PC-9 (cell line): Measurements from ENCODE around the gene TBC1D3D. TPM values are rescaled to one million over a fixed set of nuclear protein-coding genes. Genes with fewer than 3 reads are reported as not detected.
"Not testable (repeated sequence)": the region's sequence is repeated elsewhere in the genome, so short reads cannot be mapped to it uniquely, and the experiment has no call there.

Experiments
- Bru-seq: library from RNA; stranded (reverse); fragments of 400-500 nt; gene quantifications from one replicate; lab custom pipeline; 2021; lab: Mats Ljungman, UMichigan
- BruChase-seq, 2 experiments: library from RNA; stranded (reverse); fragments of 400-500 nt; gene quantifications; one replicate each; lab custom pipeline; 2021; lab: Mats Ljungman, UMichigan
- BruUV-seq: library from RNA; stranded (reverse); fragments of 400-500 nt; replicated peaks from 2 replicates; lab custom pipeline; 2021; lab: Mats Ljungman, UMichigan
- CTCF ChIA-PET: fragments of 300-600 bp; sonication (Branson Sonifier 250); formaldehyde crosslinking; loops from one replicate; lab custom pipeline; 2022; ENCODE audit warnings: antibody characterized with exemption; lab: Charles Lee
- POLR2A ChIA-PET: fragments of 300-600 bp; sonication (Branson Sonifier 250); formaldehyde crosslinking; loops from one replicate; lab custom pipeline; 2022; ENCODE audit warnings: antibody characterized with exemption; ENCODE audit not compliant: unreplicated experiment; lab: Charles Lee
- DNase-seq, 2 experiments: peaks; one replicate each; pipeline versions ENCODE4 v3.0.0 to v3.0.0-alpha.2; 2015 to 2022; ENCODE audit warnings: mixed read lengths in 1 of 2
- H2AFZ ChIP-seq: fragments of 200-600 bp; sonication (generic); 2 replicates; pipeline ENCODE4 v1.8.1; 2017; ENCODE audit warnings: antibody characterized with exemption
- H3F3A ChIP-seq: fragments of 200-600 bp; sonication (generic); 2 replicates; pipeline ENCODE4 v1.8.1; 2017; ENCODE audit warnings: antibody characterized with exemption, mild to moderate bottlenecking, low read depth; ENCODE audit not compliant: insufficient read depth
- H3K27ac ChIP-seq: fragments of 200-600 bp; sonication (generic); 2 replicates; pipeline ENCODE4 v1.6.1; 2016; ENCODE audit warnings: mixed run types
- H3K27me3 ChIP-seq: fragments of 200-600 bp; sonication (generic); 2 replicates; pipeline ENCODE4 v1.6.1; 2016; ENCODE audit warnings: low read depth, mixed run types; ENCODE audit not compliant: insufficient read depth
- H3K36me3 ChIP-seq: fragments of 200-600 bp; sonication (generic); 2 replicates; pipeline ENCODE4 v1.6.1; 2016; ENCODE audit warnings: low read depth, mixed run types
- H3K4me1 ChIP-seq: fragments of 200-600 bp; sonication (generic); replicated peaks from 2 replicates; pipeline ENCODE4 v1.6.1; 2016; ENCODE audit warnings: mixed run types; ENCODE audit not compliant: insufficient read depth
- H3K4me2 ChIP-seq: fragments of 200-600 bp; sonication (generic); 2 replicates; pipeline ENCODE4 v1.6.1; 2017; ENCODE audit warnings: mixed run types
- H3K4me3 ChIP-seq: fragments of 200-600 bp; sonication (generic); 2 replicates; pipeline ENCODE4 v1.6.1; 2016; ENCODE audit warnings: mixed run types
- H3K79me2 ChIP-seq: fragments of 200-600 bp; sonication (generic); 2 replicates; pipeline ENCODE4 v1.6.1; 2017; ENCODE audit warnings: low read depth, mixed run types
- H3K9me2 ChIP-seq: fragments of 200-600 bp; sonication (generic); 2 replicates; pipeline ENCODE4 v1.8.1; 2017; ENCODE audit warnings: mild to moderate bottlenecking; ENCODE audit not compliant: insufficient read depth
- H3K9me3 ChIP-seq: fragments of 200-600 bp; sonication (generic); 2 replicates; pipeline ENCODE4 v1.8.1; 2016; ENCODE audit warnings: low read depth; ENCODE audit not compliant: insufficient read depth
- H4K20me1 ChIP-seq: fragments of 200-600 bp; sonication (generic); 2 replicates; pipeline ENCODE4 v1.8.1; 2017; ENCODE audit not compliant: insufficient read depth
- intact Hi-C: fragments of 100-400 bp; cut with micrococcal nuclease; formaldehyde crosslinking; loops from one replicate; pipeline ENCODE4 v1.10.0; 2022; ENCODE audit not compliant: unreplicated experiment
- long read RNA-seq: library from polyadenylated mRNA; stranded (forward); transcript quantifications from one replicate; pipeline ENCODE4 v2.0.0, GENCODE V29; 2022
- total RNA-seq: library from RNA; stranded (reverse); gene quantifications from 2 replicates; pipeline ENCODE4 v1.2.3, GENCODE V29; 2021

The TBC1D3D gene
- total RNA-seq (0.92 and 1.8 TPM in 2 replicates), Bru-seq, nascent RNA (not detected), BruChase-seq, experiment 1, labeled RNA remaining after a 2-hour chase (not detected), BruChase-seq, experiment 2, labeled RNA remaining after a 6-hour chase (not detected)
- long read RNA-seq: 0 reads

DNA sequence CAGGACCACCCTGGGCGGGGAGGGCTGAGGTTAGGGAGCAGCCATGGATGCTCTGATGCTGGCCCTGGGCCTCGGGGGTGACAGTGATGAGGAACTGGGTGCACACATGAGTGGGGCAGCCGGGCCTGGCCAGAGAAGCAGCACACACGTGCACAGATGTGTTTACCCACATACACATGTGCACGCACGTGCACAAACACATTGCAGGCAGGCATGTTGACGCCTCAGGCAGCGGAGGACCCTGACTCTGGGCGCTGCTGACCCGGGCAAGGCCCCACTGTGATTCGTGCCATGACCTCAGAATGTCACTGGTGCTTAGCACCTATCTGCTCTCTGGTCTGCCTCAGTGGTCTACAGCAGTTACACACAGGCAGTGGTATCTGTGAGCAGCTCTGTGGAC, at the start of gene TBC1D3D:
TBC1D3D (plus strand) TSS at position 301 of the 400 bp plus-strand sequence. CDS start 1,585 bp downstream, outside the sequence.
- H3F3A ChIP-seq, H3K4me1 ChIP-seq, H3K79me2 ChIP-seq, H4K20me1 ChIP-seq, H3K27ac ChIP-seq, H3K4me2 ChIP-seq, H3K27me3 ChIP-seq, H3K9me2 ChIP-seq, H3K9me3 ChIP-seq, H3K36me3 ChIP-seq, intact Hi-C loops, DNase-seq, H3K4me3 ChIP-seq, H2AFZ ChIP-seq, POLR2A ChIA-PET, CTCF ChIA-PET, BruUV-seq: not testable (repeated sequence)

DNA sequence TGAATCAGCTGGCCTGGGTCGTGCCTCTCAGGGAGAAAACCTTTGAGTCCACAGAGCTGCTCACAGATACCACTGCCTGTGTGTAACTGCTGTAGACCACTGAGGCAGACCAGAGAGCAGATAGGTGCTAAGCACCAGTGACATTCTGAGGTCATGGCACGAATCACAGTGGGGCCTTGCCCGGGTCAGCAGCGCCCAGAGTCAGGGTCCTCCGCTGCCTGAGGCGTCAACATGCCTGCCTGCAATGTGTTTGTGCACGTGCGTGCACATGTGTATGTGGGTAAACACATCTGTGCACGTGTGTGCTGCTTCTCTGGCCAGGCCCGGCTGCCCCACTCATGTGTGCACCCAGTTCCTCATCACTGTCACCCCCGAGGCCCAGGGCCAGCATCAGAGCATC, 14.8 kb upstream of the TBC1D3D start, which contains the start of gene TBC1D3L:
TBC1D3L (minus strand) TSS at position 101 of the 400 bp plus-strand sequence. CDS start 1,540 bp downstream, outside the sequence.
- H3K27ac ChIP-seq, H3K36me3 ChIP-seq, H3K9me3 ChIP-seq, intact Hi-C loops, H3F3A ChIP-seq, POLR2A ChIA-PET, H3K79me2 ChIP-seq, CTCF ChIA-PET, H2AFZ ChIP-seq, H3K4me3 ChIP-seq, H3K27me3 ChIP-seq, BruUV-seq, DNase-seq, H3K9me2 ChIP-seq, H4K20me1 ChIP-seq, H3K4me2 ChIP-seq, H3K4me1 ChIP-seq: not testable (repeated sequence)

Other genes with a start within 250 kb of the TBC1D3D start
- gene TBC1D3K, start 79.6 kb upstream of the TBC1D3D start, total RNA-seq: not detected in 2 replicates
- gene TBC1D3L, start 14.9 kb upstream of the TBC1D3D start, total RNA-seq: 25.2 and 33.5 TPM in 2 replicates
- 0.31 TPM in 1 of 2 replicates, not detected in the other for gene TBC1D3C, start 64.7 kb downstream of the TBC1D3D start, total RNA-seq
- not detected in 2 replicates for gene TBC1D3E, start 124.0 kb downstream of the TBC1D3D start, total RNA-seq
- gene TBC1D3, start 188.6 kb downstream of the TBC1D3D start, total RNA-seq: not detected in 2 replicates